ENCODE measurements around the gene ACAD10.
A peak's percentile ranks its signal among the peaks of the same experiment; 100 is the strongest.
"Not testable (repeated sequence)": the region's sequence is repeated elsewhere in the genome, so short reads cannot be mapped to it uniquely, and the experiment has no call there.

Gene ACAD10

DNA sequence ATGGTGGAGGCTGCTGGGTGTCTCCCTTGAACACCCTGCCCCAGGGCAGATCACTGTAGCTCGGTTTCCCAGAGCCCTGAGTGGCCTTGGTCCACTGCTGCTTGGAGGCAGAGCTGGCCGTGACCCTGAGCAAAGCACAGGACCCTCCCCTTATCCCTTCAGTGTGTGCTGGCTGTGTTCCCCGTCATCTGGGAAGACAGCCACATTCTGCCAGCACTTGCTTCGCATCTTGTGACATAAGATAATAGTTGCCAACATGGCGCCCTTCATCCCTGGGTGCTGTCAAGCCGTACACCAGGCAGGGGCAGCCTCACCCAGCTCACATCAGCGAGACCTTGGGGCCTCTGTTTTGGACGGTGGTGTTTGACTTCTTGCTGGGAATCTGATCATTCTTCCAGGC lies 68.8 kb downstream of the ACAD10 start:
- DNase-seq = no peak

DNA sequence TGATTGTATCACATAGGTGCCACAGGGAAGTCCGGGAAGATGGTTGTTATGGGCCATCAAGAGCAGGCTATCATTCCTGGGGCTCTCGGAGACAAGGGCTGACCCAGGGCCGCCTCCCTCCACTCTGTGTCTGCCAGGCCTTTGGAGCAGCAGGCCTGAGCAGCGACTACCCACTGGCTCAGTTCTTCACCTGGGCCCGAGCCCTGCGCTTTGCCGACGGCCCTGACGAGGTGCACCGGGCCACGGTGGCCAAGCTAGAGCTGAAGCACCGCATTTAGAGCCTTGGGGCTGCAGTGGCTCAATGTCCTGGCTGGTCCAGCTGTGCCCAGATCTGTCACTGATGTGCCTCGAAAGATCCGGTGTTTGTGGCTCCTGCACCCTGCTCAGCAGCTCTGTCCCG lies 70.3 kb downstream of the ACAD10 start:
- DNase-seq = no peak

DNA sequence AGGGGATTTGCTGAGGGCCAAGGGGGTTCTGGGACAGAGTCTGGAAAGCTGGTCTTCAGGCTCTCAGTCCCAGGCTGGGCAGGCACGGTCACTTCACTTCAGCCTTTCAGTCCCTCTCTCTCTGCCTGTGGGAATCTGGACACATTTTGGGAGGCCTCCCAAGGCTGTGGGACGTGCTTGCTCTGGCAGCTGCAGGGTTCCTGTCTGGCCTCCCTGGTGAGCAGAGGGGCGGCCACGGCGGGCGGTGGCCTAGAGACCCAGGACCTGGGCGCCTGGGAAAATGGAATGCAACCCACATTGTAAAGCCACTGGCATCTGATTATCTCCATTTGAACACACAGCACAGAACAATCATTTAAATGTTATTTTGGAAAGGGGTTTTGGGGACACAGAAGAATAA lies 70.8 kb downstream of the ACAD10 start:
- no peak for DNase-seq

DNA sequence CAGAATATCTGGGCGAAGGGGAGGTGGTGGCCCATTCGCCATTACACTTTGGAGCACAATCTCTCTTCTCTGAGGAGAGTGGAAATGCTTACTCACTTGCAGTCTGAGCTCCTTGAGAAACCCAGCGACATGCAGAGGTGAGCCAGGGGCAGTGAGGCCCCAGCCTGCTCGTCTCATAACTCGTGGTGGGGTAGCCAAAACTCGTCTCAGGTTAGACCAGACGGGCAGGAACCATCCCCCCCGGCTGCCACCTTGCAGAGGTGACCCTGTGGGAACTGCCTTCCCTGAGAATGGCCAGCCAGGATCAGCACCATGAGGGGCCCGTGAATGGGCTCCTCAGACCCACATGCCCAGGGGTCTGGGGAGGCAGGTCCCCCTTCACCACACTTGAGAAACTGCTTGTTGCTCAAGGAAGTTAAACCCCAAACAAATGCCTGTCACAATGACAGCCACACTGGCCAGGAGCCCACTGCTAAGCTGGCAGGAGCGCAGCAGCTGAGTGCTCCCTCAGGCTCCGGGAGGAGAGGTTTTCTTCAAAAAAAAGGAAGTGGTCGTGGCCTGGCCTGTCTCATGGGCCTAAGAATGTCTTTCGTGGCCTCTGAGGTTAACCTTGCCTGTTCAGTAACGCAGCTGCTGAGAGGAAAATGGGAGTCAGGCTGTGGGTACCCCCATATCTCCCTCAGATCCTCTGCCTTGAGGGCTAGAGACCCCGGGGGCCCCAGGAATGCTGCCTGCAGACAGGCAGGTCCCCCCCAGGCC lies 71.7 kb downstream of the ACAD10 start:
- peak in 1 of 2 donors; percentile 29 for DNase-seq

DNA sequence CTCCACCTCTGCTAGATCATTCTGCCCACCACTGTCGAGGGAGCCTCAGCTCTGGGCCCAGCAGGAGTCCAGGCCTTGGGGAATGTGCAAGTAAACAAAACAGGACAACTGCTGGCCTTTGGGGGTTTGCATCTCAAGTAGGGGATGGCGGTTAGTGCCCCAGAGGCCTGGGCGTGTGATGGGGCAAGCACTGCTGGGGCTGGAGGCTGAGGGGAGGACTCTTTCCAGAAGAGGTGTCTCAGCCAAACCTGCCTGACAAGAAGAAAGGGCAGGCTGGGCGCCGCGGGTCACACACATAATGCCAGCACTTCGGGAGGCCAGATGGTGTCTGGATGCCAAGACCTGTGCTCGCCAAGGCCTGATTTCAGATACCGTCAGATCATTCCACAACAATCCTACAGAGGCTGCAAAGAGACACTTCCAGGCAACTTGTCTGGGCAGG lies 72.3 kb downstream of the ACAD10 start:
- DNase-seq = no peak

DNA sequence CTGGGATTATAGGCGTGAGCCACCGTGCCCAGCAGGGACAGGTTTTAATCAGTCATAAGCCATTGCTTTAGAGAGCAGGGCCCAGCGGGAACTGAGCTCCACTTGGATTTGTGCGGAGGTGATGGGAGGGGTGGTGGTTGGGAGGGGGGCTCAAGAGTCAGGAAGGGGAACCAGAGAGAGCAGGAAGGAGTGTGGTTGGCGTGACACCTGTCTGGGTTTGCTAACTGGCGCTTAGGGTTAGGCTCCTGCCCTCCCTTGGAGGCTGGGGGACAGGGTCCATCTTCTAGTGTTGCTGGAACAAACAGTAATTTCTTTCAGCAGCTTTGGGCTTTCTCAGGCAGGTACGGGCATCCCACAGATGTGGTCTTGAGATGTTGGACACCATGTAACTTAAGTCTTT lies 73.4 kb downstream of the ACAD10 start:
- no peak for DNase-seq

DNA sequence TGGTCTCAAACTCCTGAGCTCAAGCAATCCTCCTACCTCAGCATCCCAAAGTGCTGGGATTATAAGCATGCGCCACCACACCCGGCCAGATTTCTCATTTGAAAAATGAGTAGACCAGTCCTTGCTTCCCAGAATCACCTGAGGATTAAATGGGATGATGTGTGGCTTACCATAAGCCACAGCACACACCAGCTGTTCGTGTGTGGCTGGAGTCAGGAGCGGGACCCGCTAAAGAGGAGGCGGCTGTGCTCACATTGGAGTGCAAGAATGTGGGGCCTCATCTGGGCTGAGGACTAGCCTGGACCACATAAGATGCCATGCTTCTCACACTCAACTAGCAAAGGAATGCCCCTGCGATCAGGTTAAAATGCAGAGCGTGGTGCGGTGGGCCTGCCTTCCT lies 74.1 kb downstream of the ACAD10 start:
- no peak for DNase-seq

DNA sequence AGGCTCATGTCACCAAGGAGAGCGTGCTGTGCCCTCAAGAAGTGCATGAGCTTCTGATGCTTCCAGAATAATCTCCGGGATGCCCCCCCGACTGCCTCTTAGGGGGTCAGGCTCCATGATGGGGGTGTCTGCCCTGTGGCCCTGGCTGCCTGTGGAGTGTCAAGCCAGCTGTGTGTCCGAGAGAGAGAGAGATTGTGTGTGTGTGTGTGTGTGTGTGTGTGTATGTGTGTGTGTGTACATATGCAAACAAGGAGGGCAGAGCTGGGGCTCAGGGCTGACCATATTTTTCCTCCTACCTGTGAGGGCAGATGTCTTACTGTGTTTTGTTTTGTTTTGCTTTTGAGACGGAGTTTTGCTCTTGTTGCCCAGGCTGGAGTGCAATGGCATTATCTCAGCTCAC lies 75.2 kb downstream of the ACAD10 start:
- DNase-seq = no peak

DNA sequence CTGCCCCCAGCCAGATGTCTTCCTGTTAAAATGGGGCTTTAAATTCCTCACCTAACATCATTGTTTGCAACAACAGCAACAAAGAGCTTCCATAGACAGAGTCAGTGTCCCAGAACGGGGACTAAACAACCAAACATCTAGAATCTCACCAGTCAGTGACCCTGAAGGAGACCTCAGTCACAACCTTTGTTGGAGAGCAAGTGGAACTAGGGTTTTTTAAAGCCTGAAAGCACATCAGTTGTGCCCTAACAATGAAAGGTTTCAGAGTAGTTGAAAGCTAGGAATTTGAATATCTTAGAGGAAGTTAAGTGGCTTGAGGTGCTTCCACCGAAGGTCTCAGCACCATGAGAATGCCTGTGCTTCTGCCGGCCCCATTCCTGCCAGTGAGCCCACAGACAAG lies 75.9 kb downstream of the ACAD10 start:
- no peak for DNase-seq

DNA sequence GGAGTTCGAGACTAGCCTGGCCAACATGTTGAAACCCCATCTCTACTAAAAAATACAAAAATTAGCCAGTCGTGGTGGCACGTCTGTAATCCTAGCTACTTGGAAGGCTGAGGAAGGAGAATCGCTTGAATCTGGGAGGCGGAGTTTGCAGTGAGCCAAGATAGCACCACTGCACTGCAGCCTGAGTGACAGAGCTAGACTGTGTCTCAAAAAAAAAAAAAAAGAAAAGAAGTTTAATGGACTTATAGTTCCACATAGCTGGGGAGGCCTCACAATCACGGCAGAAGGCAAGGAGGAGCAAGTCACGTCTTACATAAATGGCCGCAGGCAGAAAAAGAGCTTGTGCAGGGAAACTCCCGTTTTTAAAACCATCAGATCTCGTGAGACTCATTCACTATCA lies 77.7 kb downstream of the ACAD10 start:
- not testable (repeated sequence) for DNase-seq

DNA sequence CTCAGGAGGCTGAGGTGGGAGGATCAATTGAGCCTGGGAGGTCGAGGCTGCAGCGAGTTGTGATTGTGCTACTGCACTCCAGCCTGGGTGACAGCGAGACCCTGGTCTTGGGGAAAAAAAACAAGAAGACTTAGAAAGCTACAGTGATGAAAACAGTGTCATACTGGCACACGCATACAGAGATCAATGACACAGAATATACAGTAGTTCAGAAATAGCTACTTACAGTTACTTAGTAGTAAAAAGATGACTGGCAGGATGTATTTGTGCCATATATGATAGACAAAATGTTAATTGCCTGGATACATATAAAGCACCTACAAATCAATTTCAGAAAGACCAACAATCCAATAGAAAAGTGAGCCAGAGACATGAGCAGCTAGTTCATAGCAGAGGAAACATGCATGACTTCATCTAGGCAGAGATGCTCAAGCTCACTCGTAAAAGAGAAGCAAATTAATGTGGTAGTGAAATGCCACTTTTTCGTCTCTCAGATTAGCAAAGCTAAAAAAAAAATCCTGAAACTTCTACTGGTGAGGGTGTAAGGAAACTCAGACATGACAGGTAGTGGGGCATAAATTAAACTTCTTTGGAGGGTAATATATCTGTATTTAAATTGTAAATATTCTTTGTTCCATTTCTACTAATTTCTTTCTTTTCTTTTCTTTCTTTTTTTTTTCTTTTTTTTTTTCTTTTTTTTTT lies 78.4 kb downstream of the ACAD10 start:
- DNase-seq = no peak

DNA sequence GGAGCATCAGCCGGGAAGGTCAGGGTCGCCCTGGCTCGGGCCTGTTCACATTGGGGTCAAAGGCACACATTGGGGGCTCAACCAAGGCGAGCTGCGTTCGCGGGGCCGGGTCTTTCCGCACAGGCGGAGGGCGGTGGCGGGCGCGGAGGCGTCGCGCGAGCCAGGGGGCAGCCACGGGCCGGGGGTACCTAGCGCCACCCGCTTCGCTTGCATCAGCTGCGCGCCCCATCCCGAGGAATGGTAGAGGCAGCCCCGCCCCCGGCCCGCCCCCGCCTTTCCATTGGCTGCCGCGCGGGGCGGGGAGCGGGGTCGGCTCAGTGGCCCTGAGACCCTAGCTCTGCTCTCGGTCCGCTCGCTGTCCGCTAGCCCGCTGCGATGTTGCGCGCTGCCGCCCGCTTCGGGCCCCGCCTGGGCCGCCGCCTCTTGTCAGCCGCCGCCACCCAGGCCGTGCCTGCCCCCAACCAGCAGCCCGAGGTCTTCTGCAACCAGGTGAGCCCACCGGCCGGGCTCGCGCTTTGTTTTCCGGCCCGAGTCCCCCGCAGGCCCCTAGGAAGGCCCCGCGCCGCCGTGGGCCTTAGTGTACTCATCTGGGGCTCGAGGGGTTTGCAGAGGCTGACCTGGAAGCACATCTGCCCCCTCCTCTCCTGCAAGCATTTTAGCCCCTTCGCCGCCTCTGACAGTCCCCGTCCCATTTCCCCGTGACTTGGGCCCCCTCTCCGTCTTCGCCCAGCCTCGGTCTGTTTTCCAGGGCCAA lies 80.9 kb downstream of the ACAD10 start, which contains the start of gene ALDH2:
TSS of gene ALDH2 (plus strand) at position 326 of the 754 bp plus-strand sequence. CDS start at position 376, 50 bp downstream.
- DNase-seq = peak; percentile 15 to 29

DNA sequence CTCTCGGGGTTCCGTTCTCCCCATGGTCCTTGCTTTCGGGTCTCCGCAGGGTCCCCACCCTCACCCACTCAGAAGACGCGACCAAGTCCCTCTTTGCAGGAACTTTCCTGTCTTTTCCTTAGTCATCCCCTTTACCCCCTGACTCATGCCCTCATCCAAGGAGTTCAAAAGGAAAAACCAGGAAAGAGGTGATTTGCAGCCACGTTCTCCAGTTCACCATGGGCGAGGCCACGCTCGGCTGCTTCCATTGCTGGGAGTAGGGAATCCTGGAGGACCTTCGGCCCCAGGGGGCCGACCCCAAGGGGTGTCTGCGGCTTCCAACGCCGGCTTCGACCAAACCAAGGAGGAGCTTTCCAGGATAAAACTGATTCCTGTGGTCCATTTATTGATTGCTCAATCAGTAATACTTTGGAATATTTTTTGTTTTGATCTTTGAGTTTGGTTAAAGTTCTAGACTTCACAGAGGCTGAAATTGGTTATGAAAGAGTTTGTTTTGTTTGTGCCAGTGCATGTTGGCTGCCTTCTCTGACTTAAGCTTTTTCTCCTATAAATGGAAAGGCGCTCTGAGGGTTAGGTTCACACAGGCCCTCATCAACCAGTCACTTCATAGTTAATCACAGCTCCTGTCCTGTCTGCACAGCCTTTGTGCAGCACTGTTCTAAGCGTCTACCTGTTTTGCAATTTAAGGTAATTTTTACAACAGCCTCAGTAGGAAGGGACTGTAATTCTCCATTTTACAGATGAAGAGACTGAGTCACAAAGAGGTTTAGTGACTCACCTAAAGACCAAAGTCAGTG lies 81.7 kb downstream of the ACAD10 start:
- no peak for DNase-seq

DNA sequence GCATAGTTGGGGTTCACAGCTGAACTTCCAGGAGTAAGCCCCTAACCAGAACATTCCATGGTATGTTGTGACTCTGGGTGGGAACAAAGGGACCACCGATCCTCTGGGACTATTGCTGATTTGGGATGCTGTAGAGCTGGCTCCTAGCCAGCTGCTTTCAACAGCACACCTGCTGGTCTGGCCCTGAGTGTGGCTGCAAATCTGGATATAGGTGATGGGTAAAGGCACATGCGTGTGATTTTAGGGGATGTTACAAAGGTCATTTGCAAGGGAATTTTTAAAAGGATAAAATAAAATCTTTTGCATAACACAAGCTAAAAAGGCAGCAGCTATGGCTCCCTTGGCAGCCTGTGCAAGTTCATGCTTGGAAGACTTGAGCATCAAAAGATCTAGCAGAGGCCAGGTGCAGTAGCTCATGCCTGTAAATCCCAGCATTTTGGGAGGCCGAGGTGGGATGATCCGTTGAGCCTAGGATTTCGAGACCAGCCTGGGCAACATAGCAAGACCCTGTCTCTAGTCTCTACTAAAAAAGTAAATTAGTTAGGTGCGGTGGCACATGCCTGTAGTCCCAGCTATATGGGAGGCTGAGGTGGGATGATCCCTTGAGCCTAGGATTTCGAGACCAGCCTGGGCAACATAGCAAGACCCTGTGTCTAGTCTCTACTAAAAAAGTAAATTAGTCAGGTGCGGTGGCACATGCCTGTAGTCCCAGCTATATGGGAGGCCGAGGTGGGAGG lies 82.5 kb downstream of the ACAD10 start:
- DNase-seq = no peak

DNA sequence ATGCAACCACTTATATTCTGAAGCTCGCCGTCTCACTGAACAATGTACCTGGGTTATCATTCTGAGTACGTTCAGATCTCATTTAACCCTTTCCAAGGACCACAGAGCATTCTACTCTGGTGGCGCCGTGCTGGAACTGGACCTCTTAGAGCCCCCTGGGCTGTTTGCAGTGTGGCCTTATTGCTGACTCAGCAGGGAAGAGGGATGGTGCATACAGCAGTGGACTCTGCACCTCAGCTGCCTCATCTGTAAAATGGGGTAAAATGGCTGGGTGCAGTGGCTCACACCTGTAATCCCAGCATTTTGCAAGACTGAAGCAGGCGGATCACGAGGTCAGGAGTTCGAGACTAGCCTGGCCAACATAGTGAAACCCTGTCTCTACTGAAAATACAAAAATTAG lies 83.7 kb downstream of the ACAD10 start:
- DNase-seq = no peak

DNA sequence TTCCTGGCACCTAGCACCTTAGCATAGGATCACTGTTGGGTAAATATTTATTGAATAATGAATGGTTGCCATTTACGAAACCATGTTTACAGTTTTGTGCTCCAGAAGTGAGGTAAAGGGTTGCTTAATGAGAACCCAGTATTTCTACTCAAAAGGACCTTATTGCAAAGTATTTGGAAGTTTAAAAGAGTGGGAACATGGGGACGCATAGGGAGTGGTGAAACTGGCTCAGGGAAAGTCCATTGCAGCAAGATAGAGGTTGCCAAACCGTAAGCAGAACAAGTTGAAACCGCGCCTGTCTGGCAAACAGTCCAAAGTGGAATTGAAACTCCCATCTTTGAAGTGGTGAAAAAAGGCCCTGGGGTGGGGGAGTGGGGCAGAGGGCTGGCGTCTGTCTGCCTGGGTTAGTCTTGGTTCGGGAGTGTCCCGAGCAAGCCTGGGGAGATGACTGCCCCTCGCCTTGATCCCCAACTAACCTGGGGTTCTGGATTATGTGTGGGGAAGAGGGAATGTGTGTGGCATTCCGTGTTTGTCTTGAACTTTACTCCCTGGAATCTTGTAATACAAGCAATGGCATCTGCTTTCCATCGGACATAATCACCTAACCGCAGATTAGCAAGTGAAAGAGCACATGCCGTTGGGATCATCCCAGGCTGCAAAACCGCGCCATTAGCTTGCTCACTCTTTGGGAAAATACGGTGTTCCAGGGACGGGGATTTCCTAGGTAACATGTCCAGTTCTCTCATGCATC lies 88.1 kb downstream of the ACAD10 start:
- DNase-seq = peak; percentile 14 to 55

DNA sequence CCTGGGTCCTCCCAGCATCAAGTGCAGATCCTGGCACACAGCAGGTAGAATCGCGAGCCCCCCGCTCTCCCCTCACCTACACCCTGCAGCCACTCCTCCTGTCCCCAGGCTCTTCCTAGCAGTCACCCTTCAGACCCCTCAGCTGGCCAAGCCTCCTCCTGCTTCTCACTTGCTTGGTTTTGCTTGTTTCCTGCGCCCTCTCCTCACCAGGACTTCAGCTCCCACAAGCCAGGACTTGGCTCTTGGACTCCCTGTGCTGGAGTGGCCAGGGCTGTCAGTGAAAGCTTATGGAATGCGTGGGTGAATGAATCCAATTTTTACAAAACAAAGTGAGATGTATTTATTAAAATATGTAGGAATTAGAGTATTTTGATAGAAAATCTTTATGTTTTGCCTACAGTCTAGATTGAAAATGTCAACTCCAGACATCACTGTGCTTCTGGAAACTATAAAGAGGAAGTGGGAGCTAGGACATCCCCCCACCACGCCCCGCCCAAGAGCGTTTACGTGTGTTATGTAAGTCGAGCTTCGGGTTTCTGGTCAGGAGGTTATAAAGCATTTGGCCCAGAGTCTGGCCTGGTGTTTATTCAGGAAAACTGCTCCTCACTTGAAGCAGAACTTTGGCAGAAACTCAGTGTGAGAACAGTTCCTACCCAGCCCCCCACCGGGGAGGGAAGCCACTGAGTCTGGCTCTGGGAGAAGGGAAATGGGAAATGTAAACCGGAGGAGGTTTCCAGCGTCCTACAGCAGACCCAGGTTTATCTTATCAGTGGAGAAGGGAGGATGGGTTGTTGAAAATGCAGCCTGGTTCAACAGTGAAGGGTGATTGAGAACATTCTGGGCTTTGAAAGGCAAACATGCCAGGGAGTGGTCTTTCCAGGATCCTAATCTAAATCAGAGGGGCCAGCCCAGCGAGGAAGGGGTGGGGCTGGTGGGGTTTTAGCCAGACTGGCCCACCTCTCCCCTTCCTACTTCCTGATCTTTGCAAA lies 89.6 kb downstream of the ACAD10 start:
- peak; percentile 27 to 85 for DNase-seq

DNA sequence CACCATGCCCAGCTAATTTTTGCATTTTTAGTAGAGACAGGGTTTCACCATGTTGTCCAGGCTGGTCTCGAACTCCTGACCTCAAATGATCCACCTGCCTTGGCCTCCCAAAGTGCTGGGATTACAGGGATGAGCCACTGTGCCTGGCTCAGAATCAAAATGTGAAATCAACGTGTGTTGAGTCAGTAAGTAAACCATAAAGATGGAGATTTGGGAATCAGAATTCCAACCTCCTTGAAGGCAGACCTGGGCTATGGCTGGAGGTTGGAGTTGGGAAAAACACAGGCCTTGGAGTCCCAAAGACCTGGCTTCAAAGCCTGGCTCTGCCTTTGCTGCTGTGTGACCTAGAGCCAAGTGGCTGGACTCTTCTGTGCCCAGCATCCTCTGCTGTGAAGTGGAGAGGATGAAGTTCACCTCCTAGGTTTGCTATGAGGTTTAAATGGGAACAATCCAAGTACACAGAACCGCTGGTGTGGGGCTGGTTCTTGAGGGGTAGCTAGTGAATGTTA lies 91.0 kb downstream of the ACAD10 start:
- no peak for DNase-seq

DNA sequence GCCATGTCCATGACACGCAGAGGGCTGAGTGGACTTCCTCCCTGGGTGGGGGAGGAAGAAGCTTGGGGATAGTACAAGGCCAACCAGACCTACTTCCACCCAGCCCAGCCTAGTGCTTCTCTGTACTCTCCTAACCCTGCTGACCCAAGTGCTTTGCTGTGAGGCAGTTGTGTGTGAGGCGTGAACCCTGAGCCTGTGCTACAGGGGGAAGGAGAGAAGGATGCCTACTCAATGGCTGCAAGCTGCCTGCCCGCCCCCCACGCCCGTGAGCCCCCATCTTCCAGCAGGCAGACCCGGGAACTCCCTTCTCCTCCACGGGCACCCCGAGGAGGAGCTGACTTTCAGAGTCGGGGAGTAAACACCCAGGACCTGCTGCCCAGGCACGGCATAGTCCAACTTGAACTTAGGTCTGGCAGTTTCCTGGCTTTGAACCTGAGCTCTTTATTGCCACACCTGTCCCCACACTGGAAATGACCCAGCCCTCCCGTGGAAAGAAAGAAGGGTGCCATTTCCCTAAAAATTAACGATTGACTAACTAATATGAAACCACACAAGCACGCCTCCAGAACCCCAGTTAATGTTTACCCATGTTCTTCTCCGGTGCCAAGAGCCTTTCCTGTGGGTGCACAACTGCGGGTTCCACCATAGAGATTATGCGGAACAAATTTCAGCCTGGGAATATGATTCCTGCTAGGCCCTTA lies 91.6 kb downstream of the ACAD10 start:
- DNase-seq = peak in 1 of 2 donors; percentile 42
